Cardiac muscle cell (in vitro differentiated cells and primary cell): Measurements from ENCODE around the gene NEU2. TPM values are rescaled to one million over a fixed set of nuclear protein-coding genes. Genes with fewer than 3 reads are reported as not detected.

ENCODE experiments used
- DNase-seq, 2 donors: peaks; one replicate each; pipeline versions ENCODE4 v3.0.0 to v3.0.0-alpha.2; 2010 to 2017; ENCODE audit warnings: low read depth in 1 of 2, low spot score in 1 of 2
- H3K27ac ChIP-seq: fragments of 200-600 bp; sonication (generic); 2 replicates; pipeline ENCODE4 v1.5.1; 2016
- H3K27me3 ChIP-seq: fragments of 200-600 bp; sonication (generic); 2 replicates; pipeline ENCODE4 v1.6.0; 2016; ENCODE audit warnings: control low read depth
- H3K36me3 ChIP-seq: fragments of 200-600 bp; sonication (generic); 2 replicates; pipeline ENCODE4 v1.5.1; 2016; ENCODE audit warnings: control low read depth
- H3K4me1 ChIP-seq: fragments of 200-600 bp; sonication (generic); 2 replicates; pipeline ENCODE4 v1.8.1; 2017; ENCODE audit warnings: low read depth, mild to moderate bottlenecking, mixed run types
- H3K4me3 ChIP-seq: fragments of 200-600 bp; sonication (generic); 2 replicates; pipeline ENCODE4 v1.5.1; 2016; ENCODE audit warnings: mild to moderate bottlenecking
- H3K9me3 ChIP-seq: fragments of 200-600 bp; sonication (generic); 2 replicates; pipeline ENCODE4 v1.5.1; 2017; ENCODE audit warnings: low read depth, mild to moderate bottlenecking, control low read depth
- CTCF ChIP-seq: IDR thresholded peaks from 2 replicates; pipeline ENCODE4 v1.5.1; 2012; ENCODE audit warnings: low read depth, mild to moderate bottlenecking, low read length
- polyA plus RNA-seq: library from polyadenylated mRNA; unstranded; fragments of >200 nt; fragmentation: Nextera tagmentation; extraction: Ambion mirVana; gene quantifications from 2 replicates; pipeline ENCODE4 v1.2.1, GENCODE V29; 2016
- total RNA-seq: library from RNA; depleted of rRNA; stranded (reverse); fragments of >200 nt; gene quantifications from 2 replicates; pipeline ENCODE4 v1.2.3, GENCODE V29; 2016

The NEU2 gene
- total and polyA plus RNA-seq, 2 experiments from 2014 or later: not detected

GRCh38 chr2:232993231-232993821 is 39.1 kb upstream of the NEU2 start:
- H3K27ac ChIP-seq: no peak overlapping the region
- no peak for TF ChIP-seq CTCF
- no peak overlapping the region for H3K4me3 ChIP-seq
- H3K36me3 ChIP-seq: no peaks in the 10 kb centered on the region
- H3K4me1 ChIP-seq: no peaks in the 10 kb centered on the region
- no peaks in the 10 kb centered on the region for H3K27me3 ChIP-seq
- H3K9me3 ChIP-seq: no peaks in the 10 kb centered on the region
- DNase-seq: no peak

GRCh38 chr2:232994446-232994845 is 38.0 kb upstream of the NEU2 start:
- no peak for DNase-seq
- H3K4me1 ChIP-seq: no peaks in the 10 kb centered on the region
- no peaks in the 10 kb centered on the region for H3K27me3 ChIP-seq
- TF ChIP-seq CTCF: no peak
- no peaks in the 10 kb centered on the region for H3K36me3 ChIP-seq
- no peak overlapping the region for H3K4me3 ChIP-seq
- H3K9me3 ChIP-seq: no peaks in the 10 kb centered on the region
- no peak overlapping the region for H3K27ac ChIP-seq

- Histone ChIP-seq H3K36me3 (no peaks in the 10 kb centered on the region), H3K27me3 (no peaks in the 10 kb centered on the region), H3K27ac (no peak overlapping the region), H3K9me3 (no peaks in the 10 kb centered on the region), H3K4me3 (no peak overlapping the region), H3K4me1 (no peaks in the 10 kb centered on the region)
- DNase-seq: no peak
- TF ChIP-seq CTCF: no peak
Observed at GRCh38 chr2:232997749-232998665, 34.5 kb upstream of the NEU2 start.

GRCh38 chr2:232998666-232998985 is 33.8 kb upstream of the NEU2 start:
- TF ChIP-seq CTCF: no peak
- Histone ChIP-seq H3K27ac (no peak overlapping the region), H3K36me3 (no peaks in the 10 kb centered on the region), H3K9me3 (no peaks in the 10 kb centered on the region), H3K27me3 (no peaks in the 10 kb centered on the region), H3K4me3 (no peak overlapping the region), H3K4me1 (no peaks in the 10 kb centered on the region)
- no peak for DNase-seq

GRCh38 chr2:232999354-232999753 is 33.1 kb upstream of the NEU2 start:
- peak in 1 of 2 donors; percentile 17 for DNase-seq
- no peaks in the 10 kb centered on the region for H3K9me3 ChIP-seq
- no peak overlapping the region for H3K27ac ChIP-seq
- no peak for TF ChIP-seq CTCF
- no peaks in the 10 kb centered on the region for H3K27me3 ChIP-seq
- H3K36me3 ChIP-seq: no peaks in the 10 kb centered on the region
- no peaks in the 10 kb centered on the region for H3K4me1 ChIP-seq
- no peak overlapping the region for H3K4me3 ChIP-seq
